Stimulated activated memory B cell treated with anti-CD40 and anti-IgM and Interleukin-4, amounts not matched to agents 10 μg/mL and 1 μg/mL and 100 μg/mL, for 72 hours (primary cell): Measurements from ENCODE around the gene MCEE.
"Not testable (repeated sequence)": the region's sequence is repeated elsewhere in the genome, so short reads cannot be mapped to it uniquely, and the experiment has no call there.

ENCODE experiments used
- ATAC-seq: fragments of 150-1000 bp; cut with Tn5 transposase; 2 replicates; pipeline ENCODE4 v1.10.0; 2021
- H3K27ac Mint-ChIP-seq: one replicate; pipeline ENCODE4 v1.8.0; 2022; ENCODE audit warnings: mild to moderate bottlenecking, mixed read lengths
- H3K27me3 Mint-ChIP-seq: one replicate; pipeline ENCODE4 v1.8.0; 2022; ENCODE audit warnings: mixed read lengths
- H3K36me3 Mint-ChIP-seq: one replicate; pipeline ENCODE4 v1.8.0; 2022; ENCODE audit warnings: mixed read lengths
- H3K4me1 Mint-ChIP-seq: one replicate; pipeline ENCODE4 v1.8.0; 2022; ENCODE audit warnings: mixed read lengths
- H3K4me3 Mint-ChIP-seq: one replicate; pipeline ENCODE4 v1.8.0; 2022; ENCODE audit warnings: mild to moderate bottlenecking, moderate library complexity, mixed read lengths
- H3K9me3 Mint-ChIP-seq: one replicate; pipeline ENCODE4 v1.8.0; 2022; ENCODE audit warnings: mixed read lengths

Gene MCEE

DNA sequence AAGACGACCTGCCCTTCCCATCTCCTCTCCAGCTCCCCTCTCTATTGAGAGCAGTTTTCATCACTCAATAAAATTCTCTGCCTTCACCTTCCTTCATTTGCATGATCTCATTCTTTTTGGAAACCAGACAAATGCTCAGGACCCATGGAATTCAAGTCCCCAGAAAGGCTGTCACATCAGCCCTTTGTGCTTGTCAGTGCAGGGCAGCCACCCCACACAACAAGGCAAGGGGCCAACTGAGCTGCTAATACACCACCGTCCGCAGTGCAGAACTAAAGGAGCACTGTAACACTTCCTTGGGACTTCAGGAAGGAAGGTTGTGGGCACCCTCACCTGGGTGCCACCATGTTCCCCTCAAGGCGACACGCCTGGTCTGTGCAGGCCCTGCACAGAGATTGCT, 26.2 kb downstream of the MCEE start:
- ATAC-seq: no peak

DNA sequence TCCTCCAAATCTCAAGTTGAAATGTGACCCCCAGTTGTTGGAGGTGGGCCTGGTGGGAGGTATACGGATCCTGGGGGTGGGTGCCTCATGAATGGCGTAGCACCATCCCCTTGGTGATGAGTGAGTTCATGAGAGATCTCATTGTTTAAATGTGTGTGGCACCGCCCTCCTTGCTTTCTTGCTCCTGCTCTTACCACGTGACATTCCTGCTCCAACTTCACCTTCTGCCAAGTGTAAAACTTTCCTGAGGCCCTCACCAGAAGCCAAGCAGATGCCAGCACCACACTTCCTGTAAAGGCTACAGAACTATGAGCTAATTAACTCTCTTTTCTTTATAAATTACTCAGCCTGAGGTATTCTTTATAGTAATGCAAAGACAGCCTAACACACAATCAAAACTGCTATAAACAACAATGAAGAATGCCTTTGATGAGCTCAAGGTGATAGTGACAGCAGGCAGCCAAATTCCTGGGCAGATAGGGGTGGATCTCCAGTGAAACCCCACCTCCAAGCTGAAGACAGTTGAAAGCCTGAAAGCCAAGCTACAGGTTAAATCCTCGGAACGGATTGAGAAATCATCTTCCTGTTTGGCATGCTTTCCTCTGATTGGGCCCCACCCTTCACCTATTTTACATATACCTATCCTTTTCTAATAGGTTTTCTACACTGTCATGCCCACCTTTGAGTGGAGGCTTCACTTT, 26.9 kb downstream of the MCEE start:
- no peaks in the 10 kb centered on the region for H3K4me1 Mint-ChIP-seq
- ATAC-seq: no peak
- H3K36me3 Mint-ChIP-seq: no peaks in the 10 kb centered on the region
- no peaks in the 10 kb centered on the region for H3K27me3 Mint-ChIP-seq
- no peak overlapping the region for H3K4me3 Mint-ChIP-seq
- H3K9me3 Mint-ChIP-seq: peaks cover 3% of the 10 kb centered on the region
- no peak overlapping the region for H3K27ac Mint-ChIP-seq

More for the DNA sequence above, 26.2 kb downstream of the MCEE start:
- Mint-ChIP-seq H3K36me3 (peaks cover 7% of the 10 kb centered on the region), H3K4me3 (no peak overlapping the region), H3K4me1 (no peaks in the 10 kb centered on the region), H3K27ac (no peak overlapping the region), H3K27me3 (no peaks in the 10 kb centered on the region), H3K9me3 (peaks cover 3% of the 10 kb centered on the region)

DNA sequence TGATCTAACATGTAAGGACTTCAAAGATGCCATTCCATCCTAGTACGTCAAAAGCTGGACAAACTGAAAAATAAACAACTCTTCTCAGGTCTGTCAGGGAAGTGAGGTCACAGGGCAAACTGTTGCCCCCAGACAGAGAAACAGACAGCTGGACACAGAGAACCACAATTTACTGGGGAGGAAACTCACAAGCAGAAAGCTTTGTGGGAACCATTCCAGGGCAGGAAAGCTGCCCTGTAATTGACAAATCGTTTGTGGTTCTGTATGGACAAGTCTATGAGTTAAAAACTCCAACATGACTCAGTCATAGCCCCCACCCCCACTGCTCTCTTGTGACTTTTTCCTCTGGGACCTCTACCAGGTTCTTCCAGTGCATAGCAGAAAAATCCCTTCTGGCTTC, 28.4 kb downstream of the MCEE start:
- no peaks in the 10 kb centered on the region for H3K27me3 Mint-ChIP-seq
- no peak for ATAC-seq
- H3K4me1 Mint-ChIP-seq: no peaks in the 10 kb centered on the region

DNA sequence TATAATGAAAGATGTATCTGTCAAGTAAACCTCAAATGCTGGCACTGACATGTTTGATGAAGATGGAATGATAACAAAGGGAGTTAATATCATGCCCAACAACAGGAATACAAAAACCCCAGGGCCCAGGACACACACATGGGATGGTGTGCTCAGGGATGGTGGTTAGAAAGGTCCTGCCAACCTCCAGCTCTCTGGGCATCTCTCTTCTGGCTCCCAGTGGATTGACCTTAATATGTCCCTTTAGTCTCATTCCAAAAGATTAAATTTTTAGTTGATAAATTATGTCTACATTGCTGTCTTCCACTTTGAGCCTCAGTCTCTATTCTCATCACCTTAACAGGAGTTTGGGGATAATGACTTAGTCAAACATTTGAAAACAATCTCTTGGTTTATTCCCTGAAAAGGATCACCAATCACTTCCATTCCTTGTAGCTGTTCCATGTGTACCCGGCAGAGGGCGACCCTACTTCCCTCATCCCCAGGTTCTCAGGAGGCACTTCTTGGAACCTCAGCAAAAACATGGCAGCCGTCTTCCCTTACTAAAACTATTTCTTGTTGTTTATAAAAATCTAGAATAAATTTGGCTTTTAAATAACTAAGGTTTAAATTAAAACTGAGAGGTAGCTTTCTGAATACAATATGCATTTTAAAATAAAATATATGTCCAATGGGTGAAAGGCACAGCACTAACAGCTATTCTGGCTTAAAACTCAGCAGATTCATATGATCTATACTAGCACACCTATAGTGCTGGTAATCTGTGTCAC, 29.6 kb downstream of the MCEE start:
- ATAC-seq: no peak

More for the DNA sequence above, 28.4 kb downstream of the MCEE start:
- H3K36me3 Mint-ChIP-seq: no peaks in the 10 kb centered on the region
- peaks cover 3% of the 10 kb centered on the region for H3K9me3 Mint-ChIP-seq
- H3K4me3 Mint-ChIP-seq: no peak overlapping the region
- no peak overlapping the region for H3K27ac Mint-ChIP-seq

DNA sequence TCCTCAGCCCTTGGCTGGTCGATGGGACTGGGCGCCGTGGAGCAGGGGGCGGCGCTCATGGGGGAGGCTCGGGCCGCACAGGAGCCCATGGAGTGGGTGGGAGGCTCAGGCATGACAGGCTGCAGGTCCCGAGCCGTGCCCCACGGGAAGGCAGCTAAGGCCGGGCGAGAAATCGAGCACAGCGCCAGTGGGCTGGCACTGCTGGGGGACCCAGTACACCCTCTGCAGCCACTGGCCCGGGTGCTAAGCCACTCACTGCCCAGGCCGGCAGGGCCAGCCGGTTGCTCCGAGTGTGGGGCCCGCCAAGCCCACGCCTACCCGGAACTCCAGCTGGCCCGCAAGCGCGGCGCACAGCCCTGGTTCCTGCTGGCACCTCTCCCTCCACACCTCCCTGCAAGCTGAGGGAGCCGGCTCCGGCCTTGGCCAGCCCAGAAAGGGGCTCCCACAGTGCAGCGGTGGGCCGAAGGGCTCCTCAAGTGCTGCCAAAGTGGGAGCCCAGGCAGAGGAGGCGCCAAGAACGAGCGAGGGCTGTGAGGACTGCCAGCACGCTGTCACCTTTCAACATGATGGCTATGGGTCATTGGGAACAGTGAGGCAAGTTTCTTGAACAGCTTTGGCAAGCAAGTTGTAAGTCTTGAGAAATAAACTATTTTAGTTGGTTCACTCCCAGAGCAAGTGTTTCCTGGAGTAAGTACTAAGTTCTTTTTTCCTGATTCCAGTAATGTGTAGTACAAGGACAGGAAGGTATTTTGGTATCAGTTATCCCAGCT, 37.4 kb downstream of the MCEE start:
- H3K27ac Mint-ChIP-seq, ATAC-seq, H3K9me3 Mint-ChIP-seq, H3K4me1 Mint-ChIP-seq, H3K4me3 Mint-ChIP-seq, H3K36me3 Mint-ChIP-seq: not testable (repeated sequence)
- H3K27me3 Mint-ChIP-seq: peaks cover 29% of the 10 kb centered on the region

More for the DNA sequence above, 29.6 kb downstream of the MCEE start:
- Mint-ChIP-seq H3K9me3 (peaks cover 1% of the 10 kb centered on the region), H3K4me1 (no peaks in the 10 kb centered on the region), H3K27ac (no peak overlapping the region), H3K27me3 (no peaks in the 10 kb centered on the region), H3K36me3 (no peaks in the 10 kb centered on the region), H3K4me3 (no peak overlapping the region)

DNA sequence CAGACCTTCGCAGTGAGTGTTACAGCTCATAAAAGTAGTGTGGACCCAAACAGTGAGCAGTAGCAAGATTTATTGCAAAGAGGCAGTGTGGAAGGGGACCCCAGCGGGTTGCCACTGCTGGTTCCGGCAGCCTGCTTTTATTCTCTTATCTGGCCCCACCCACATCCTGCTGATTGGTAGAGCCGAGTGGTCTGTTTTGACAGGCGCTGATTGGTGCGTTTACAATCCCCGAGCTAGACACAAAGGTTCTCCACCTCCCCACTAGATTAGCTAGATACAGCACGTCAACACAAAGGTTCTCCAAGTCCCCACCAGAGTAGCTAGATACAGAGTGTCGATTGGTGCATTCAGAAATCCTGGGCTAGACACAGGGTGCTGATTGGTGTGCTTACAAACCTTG, 38.2 kb downstream of the MCEE start:
- not testable (repeated sequence) for H3K27ac Mint-ChIP-seq, H3K4me3 Mint-ChIP-seq, H3K36me3 Mint-ChIP-seq, H3K9me3 Mint-ChIP-seq, H3K4me1 Mint-ChIP-seq, ATAC-seq
- peaks cover 36% of the 10 kb centered on the region for H3K27me3 Mint-ChIP-seq

DNA sequence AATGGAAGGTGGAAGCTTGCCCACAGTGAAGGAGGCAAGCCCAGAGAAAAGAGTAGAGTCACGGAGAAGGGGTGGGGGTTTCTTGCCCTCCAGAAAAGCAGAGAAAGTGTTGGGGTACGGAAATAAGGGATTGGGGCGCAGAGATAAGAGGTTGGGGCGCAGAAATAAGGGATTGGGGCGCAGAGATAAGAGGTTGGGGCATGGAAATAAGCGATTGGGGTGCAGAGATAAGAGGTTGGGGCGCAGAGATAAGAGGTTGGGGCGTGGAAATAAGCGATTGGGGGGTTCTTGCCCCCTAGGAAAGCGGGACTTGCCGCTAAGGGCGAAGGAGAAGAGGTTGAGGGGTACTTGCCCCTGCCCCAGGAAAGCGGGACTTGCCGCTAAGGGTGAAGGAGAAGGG, 40.6 kb downstream of the MCEE start:
- peaks cover 36% of the 10 kb centered on the region for H3K27me3 Mint-ChIP-seq
- not testable (repeated sequence) for H3K36me3 Mint-ChIP-seq, ATAC-seq

DNA sequence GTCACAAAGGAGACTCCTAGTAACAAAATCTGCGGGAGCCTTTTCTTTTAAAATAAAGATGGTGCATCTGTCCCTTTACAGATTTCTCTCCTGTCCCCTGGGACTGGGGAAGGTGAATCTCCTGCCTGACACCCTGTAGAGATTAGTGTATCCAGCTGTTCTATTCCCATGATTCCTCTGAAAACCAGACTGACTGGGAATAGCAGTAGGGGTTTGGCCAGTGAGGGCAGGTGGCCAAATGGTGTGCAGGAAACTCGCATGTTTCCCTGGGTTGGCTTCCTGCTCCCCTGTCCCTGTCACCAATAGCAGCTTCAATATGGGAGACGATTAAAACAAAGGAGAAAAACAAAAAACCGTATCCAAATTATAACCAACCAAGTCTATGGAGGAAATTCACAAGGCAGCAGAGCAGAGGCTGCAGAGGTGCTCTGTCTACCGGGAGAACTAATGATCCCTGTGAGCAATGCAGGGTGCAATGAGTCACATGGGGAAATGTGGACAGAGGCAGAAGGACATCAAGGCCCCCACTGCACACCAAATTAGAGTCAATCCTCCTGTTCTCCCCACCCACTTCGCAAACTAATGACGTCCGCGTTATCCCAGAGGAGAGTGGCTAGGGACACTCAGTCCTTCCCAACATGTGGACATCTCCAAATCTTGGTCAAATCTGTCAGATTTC, 44.6 kb downstream of the MCEE start:
- ATAC-seq, H3K36me3 Mint-ChIP-seq, H3K27ac Mint-ChIP-seq: not testable (repeated sequence)

More for the DNA sequence above, 40.6 kb downstream of the MCEE start:
- not testable (repeated sequence) for H3K27ac Mint-ChIP-seq, H3K4me3 Mint-ChIP-seq, H3K9me3 Mint-ChIP-seq, H3K4me1 Mint-ChIP-seq

DNA sequence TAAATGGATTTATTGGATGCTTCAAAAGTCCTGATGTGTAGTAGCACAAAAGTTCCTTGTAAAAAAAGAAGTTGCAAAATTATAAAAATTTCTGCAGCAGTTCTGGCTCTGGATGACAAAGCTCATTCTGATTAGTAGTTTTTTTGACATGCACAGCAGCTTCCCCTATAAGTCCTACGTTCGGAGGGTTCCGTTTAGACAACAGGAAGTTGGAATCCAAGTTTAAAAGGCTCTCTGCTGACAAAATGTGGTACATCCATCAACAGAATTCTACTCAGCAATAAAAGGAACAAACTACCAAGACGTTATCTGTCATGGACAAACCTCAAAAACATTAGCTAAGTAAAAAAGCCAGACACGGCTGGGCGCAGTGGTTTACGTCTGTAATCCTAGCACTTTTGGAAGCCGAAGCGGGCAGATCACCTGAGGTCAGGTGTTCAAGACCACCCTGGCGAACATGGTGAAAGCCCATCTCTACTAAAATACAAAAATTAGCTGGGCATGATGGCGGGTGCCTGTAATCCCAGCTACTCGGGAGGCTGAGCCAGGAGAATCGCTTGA, 46.2 kb downstream of the MCEE start:
- H3K27ac Mint-ChIP-seq, ATAC-seq, H3K36me3 Mint-ChIP-seq: not testable (repeated sequence)

More for the DNA sequence above, 44.6 kb downstream of the MCEE start:
- H3K9me3 Mint-ChIP-seq, H3K4me1 Mint-ChIP-seq, H3K4me3 Mint-ChIP-seq: not testable (repeated sequence)
- peaks cover 34% of the 10 kb centered on the region for H3K27me3 Mint-ChIP-seq

DNA sequence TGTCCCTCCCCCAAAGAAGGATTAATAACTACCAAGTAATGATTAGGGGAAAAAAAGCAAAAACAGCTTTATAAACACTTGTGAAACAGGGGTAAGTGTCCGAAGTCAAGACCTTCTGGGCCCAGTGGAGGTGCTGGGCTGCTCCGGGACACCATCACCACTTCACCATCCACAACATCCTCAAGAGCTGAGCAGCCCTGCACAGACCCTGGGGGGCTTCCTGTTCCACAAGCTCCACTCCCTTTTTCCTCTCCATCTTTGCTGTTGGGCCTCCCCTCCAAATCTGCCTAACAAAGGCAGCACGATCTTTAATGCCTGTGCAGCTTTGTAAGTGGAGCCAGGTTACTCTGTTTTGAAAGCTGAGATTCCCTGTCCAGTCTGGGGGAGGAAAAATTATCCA, 46.7 kb downstream of the MCEE start:
- not testable (repeated sequence) for H3K27ac Mint-ChIP-seq, H3K4me1 Mint-ChIP-seq, H3K9me3 Mint-ChIP-seq, ATAC-seq, H3K4me3 Mint-ChIP-seq
- Mint-ChIP-seq H3K27me3 (peaks cover 13% of the 10 kb centered on the region), H3K36me3 (peaks cover 11% of the 10 kb centered on the region)

More for the DNA sequence above, 46.2 kb downstream of the MCEE start:
- H3K4me1 Mint-ChIP-seq, H3K9me3 Mint-ChIP-seq: not testable (repeated sequence)
- H3K4me3 Mint-ChIP-seq: peak overlapping the region; percentile 21
- H3K27me3 Mint-ChIP-seq: peaks cover 18% of the 10 kb centered on the region

DNA sequence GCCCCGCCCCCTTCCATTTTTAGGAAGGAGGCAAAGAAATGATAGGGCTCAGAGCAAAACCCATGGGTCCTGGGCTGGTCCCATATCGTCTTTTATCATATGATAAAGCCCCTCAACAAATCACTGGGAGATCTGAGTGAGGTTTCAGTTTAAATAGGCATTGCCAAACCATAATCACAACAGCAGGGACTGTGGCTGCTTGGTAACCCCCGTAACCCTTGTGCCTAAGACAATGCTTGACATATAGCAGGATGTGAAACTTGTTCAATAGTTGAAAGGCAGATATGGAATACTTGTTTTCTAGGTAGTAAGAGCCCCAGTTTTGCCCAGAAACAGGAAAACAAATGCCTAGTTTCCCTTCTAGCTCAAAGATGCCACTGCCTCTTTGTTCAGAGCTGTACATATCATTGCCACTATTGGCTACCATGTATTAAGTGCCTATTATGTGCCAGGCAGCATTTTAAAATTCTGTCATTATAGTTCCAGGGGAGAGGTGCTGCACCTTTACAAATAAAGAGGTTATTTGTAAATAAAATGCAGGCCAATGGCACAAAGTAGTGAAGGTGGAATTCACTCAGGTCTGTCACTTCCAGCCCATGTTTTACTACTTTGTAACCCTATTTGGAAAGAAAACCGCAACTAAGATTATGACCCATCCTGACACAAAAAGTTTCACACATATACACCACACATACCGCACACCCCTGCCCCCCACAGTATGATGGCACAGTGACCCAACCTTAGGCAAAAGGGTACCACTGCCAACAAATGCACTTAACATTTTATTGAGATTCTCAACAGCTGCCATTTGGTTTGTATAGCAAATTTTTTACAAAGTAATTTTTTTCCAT, 47.4 kb downstream of the MCEE start:
- Mint-ChIP-seq H3K4me3 (no peak overlapping the region), H3K27ac (no peak overlapping the region), H3K9me3 (no peaks in the 10 kb centered on the region), H3K4me1 (peaks cover 9% of the 10 kb centered on the region), H3K27me3 (peaks cover 6% of the 10 kb centered on the region), H3K36me3 (peaks cover 15% of the 10 kb centered on the region)
- ATAC-seq: peak; percentile 75

DNA sequence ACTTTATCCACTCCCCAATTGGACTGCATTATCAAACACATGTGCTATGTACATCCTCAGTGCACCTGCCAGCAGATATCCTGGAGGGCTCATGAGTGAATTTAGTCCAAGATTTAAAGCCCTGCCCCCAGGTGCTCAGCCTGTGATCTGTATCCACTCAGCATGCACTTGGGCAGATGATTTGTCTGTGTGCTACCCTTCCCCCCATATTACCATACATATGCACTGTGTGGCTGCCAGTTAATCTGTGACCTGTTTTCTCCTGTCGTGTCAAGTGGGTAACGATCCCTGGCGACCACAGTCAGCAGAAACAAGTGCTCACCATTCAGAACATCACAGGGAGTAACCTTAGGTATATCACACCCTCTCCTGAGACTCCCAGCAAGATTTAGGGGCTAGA, 51.4 kb downstream of the MCEE start:
- H3K27ac Mint-ChIP-seq: peak overlapping the region; percentile 26

DNA sequence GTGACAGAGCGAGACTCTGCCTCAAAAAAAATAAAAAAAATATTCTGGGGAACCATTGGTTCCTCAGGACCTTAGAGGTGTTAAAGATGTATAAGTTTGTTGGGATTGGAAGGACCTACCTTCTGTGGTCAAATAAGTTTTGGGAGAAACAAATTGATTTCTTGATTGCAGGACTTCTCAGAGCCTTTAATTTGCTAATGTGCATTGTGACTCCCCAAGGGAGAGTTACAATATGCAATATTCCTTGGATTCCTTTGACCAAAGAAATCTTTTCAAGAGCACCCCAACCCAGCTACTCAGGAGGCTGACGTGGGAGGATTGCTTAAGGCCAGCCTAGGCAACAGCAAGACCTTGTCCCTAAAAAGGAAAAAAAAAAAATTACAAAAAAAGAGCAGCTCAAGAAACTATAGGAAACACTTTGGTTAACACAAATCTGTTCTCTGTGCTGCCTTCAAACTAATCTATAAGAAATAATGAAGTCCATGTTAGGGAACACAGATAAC, 55.1 kb downstream of the MCEE start:
- no peak for ATAC-seq
- no peak overlapping the region for H3K27ac Mint-ChIP-seq
- H3K4me3 Mint-ChIP-seq: no peak overlapping the region
- H3K4me1 Mint-ChIP-seq: peaks cover 45% of the 10 kb centered on the region
- H3K36me3 Mint-ChIP-seq: peaks cover 42% of the 10 kb centered on the region
- no peaks in the 10 kb centered on the region for H3K27me3 Mint-ChIP-seq
- no peaks in the 10 kb centered on the region for H3K9me3 Mint-ChIP-seq

More for the DNA sequence above, 51.4 kb downstream of the MCEE start:
- H3K27me3 Mint-ChIP-seq: no peaks in the 10 kb centered on the region
- H3K9me3 Mint-ChIP-seq: no peaks in the 10 kb centered on the region
- H3K36me3 Mint-ChIP-seq: peaks cover 36% of the 10 kb centered on the region
- ATAC-seq: no peak
- peaks cover 18% of the 10 kb centered on the region for H3K4me1 Mint-ChIP-seq
- H3K4me3 Mint-ChIP-seq: no peak overlapping the region

DNA sequence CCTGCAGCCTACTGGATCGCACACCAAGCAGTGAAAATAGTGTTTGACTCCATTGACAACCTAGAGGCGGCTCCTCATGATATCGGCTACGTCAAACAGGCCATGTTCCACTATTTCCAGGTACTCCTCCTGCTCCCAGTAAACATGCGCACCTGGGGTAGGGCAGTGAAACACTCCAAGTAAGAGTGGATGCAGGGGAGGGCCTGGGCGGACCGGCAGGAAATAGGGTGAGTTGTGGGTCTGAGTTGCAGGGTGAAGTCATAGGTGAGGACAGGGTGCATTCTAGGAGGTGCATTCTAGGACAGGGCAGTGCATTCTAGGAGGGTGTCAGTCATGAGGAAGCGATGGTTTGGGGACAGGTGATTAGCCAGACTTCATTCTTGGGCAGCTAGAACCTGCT, 56.6 kb downstream of the MCEE start:
- Mint-ChIP-seq H3K27ac (peak overlapping the region; percentile 81), H3K4me1 (peaks cover 53% of the 10 kb centered on the region), H3K4me3 (no peak overlapping the region), H3K9me3 (no peaks in the 10 kb centered on the region), H3K36me3 (peaks cover 37% of the 10 kb centered on the region), H3K27me3 (no peaks in the 10 kb centered on the region)
- ATAC-seq: no peak
